Measurements from ENCODE around the gene CMA1. TPM values are rescaled to one million over a fixed set of nuclear protein-coding genes. Genes with fewer than 3 reads are reported as not detected.
"Not testable (repeated sequence)": the region's sequence is repeated elsewhere in the genome, so short reads cannot be mapped to it uniquely, and the experiment has no call there.

Gene CMA1, protein sequence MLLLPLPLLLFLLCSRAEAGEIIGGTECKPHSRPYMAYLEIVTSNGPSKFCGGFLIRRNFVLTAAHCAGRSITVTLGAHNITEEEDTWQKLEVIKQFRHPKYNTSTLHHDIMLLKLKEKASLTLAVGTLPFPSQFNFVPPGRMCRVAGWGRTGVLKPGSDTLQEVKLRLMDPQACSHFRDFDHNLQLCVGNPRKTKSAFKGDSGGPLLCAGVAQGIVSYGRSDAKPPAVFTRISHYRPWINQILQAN
- not detected in 2 replicates for total RNA-seq (ENCODE audit: low replicate concordance)
- long read RNA-seq = 0 reads

DNA sequence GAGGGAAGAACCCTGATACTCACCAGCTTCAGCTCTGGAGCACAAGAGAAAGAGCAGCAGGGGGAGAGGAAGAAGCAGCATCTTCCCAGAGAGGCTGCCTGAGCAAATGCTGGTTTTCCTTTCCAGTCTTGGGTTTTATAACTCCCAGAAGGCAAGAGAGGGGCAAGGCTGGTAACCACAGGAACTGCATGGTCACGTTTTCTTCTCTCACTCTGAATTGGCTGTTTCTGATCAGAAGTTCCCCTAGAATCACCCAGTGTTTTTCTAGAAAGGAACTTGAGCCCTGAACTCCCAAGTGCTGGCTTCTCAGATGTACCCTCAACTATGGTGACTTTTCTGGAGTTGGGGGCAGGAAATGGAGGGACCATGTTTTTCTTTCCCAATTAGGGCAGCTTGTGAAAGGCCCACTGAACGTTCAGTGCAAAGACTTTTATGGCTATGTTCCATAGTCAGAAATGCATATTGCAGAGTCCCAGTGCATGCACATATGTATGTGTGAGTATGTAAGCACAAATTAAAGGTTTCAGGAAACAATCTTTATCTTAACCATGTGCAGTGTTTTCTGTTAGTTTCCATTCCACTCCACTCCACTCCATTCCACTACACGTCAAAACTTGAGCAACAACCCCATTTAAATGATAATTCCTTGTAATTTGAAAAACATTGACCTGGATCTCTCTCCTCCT is at the start of gene CMA1:
Gene CMA1 (minus strand): TSS at position 111 of the 686 bp plus-strand sequence. CDS start 30 bp downstream, at position 81.
- no peaks in the 10 kb centered on the region for H3K9me3 Mint-ChIP-seq
- H3K36me3 Mint-ChIP-seq = no peaks in the 10 kb centered on the region
- no peaks in the 10 kb centered on the region for H3K4me1 Mint-ChIP-seq (ENCODE audit: unreplicated experiment)
- no peaks in the 10 kb centered on the region for H3K27me3 Mint-ChIP-seq
- no peak for TF ChIP-seq CTCF (conservative IDR thresholded peaks at IDR 0.05)
- no peak within 1 kb of the TSS for H3K27ac Mint-ChIP-seq
- DNase-seq (ENCODE audit: extremely low spot score, unreplicated experiment) = no peak
- no peak within 1 kb of the TSS for H3K4me3 Mint-ChIP-seq

- Mint-ChIP-seq H3K36me3 (no peaks in the 10 kb centered on the region), H3K4me1 (ENCODE audit: unreplicated experiment) (no peaks in the 10 kb centered on the region), H3K9me3 (no peaks in the 10 kb centered on the region), H3K4me3 (no peak overlapping the region), H3K27me3 (no peaks in the 10 kb centered on the region), H3K27ac (no peak overlapping the region)
- no peak for TF ChIP-seq CTCF (conservative IDR thresholded peaks at IDR 0.05)
- no peak for DNase-seq (ENCODE audit: extremely low spot score, unreplicated experiment)
Measured at GRCh38 chr14:24556756-24557155, 48.7 kb upstream of the CMA1 start.

DNA sequence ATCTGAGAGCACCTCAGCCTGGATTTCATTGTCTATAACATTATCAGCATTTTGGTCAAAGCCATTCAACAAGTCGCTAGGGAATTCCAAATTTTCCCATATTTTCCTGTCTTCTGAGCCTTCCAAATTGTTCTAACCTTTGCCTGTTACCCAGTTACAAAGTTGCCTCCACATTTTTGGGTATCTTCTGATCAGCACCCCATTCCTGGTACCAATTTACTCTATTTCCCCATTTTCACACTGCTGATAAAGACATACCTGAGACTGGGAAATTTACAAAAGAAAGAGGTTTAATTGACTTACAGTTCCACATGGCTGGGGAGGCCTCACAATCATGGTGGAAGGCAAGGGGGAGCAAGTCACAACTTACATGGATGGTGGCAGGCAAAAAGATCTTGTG is 41.0 kb upstream of the CMA1 start:
- DNase-seq (ENCODE audit: extremely low spot score, unreplicated experiment); H3K27ac Mint-ChIP-seq; H3K4me3 Mint-ChIP-seq; H3K36me3 Mint-ChIP-seq; H3K9me3 Mint-ChIP-seq; H3K27me3 Mint-ChIP-seq; H3K4me1 Mint-ChIP-seq (ENCODE audit: unreplicated experiment): not testable (repeated sequence)

DNA sequence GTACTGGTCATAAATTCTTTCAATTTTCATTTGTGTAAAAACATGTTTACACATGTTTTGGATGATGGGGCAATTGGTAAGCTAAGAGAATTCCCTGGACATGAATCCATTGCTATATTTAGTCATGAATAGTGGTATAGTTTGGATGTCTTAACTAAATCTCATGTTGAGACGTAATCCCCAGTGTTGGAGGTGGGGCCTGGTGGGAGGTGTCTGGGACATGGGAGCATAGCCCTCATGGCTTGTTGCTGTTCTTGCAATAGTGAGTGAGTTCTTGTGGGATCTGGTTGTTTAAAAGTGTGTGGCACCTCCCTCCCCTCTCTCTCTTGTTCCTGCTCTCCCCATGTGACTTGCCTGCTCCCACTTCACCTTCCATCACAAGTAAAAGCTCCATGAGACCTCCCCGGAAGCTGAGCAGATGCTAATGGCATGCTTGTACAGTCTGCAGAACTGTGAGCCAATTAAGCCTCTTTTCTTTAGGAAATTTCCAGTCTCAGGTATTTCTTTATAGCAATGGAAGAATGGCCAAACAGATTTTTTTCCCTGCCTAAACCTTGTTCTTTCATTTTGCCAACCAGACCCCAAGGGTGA is 34.4 kb upstream of the CMA1 start:
- H3K27ac Mint-ChIP-seq = no peak overlapping the region
- no peak overlapping the region for H3K4me3 Mint-ChIP-seq
- H3K9me3 Mint-ChIP-seq = no peaks in the 10 kb centered on the region
- no peaks in the 10 kb centered on the region for H3K4me1 Mint-ChIP-seq (ENCODE audit: unreplicated experiment)
- H3K27me3 Mint-ChIP-seq = no peaks in the 10 kb centered on the region
- no peak for DNase-seq (ENCODE audit: extremely low spot score, unreplicated experiment)
- TF ChIP-seq CTCF (conservative IDR thresholded peaks at IDR 0.05) = no peak
- H3K36me3 Mint-ChIP-seq = no peaks in the 10 kb centered on the region

DNA sequence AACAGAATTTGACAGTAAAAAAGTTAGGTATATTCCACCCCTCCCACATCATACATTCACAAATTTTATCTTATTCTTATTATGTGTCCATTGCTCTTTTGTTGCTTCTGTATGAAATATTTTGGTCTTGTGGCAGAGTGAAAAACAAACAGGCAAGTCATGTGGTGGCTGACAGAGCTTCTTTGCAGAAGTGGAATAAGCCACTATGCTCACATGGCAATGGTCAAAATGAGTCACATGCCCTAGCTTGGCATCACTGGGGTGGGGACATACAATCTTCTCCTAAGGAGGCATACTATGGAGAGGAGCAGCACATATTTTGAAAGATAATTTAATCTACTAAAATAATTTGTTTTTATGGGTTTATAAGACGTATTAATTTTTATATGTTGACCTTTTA is 27.7 kb upstream of the CMA1 start:
- H3K36me3 Mint-ChIP-seq = no peaks in the 10 kb centered on the region
- no peaks in the 10 kb centered on the region for H3K4me1 Mint-ChIP-seq (ENCODE audit: unreplicated experiment)
- no peak for DNase-seq (ENCODE audit: extremely low spot score, unreplicated experiment)
- TF ChIP-seq CTCF (conservative IDR thresholded peaks at IDR 0.05) = no peak
- no peak overlapping the region for H3K4me3 Mint-ChIP-seq
- no peaks in the 10 kb centered on the region for H3K27me3 Mint-ChIP-seq
- H3K27ac Mint-ChIP-seq = no peak overlapping the region
- H3K9me3 Mint-ChIP-seq = no peaks in the 10 kb centered on the region

DNA sequence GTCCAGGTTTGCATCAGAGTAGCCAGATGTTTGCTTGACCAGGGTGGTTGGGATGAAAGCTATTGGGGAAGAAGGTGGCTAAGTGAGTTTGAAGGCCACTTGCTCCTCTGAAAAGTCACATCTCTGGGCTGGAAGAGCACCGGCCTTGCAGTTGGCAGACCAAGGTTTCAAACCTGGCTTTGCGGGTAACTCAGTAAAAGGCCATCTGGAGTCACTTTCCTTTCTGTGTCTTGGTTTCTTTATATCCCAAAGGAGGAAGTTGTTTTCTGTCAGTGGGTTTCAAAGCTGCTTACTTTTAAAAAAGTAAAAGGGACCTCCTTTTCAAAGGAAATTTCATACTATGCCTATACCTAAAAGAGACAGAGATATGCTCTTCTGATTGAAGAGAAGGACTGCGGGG is 26.2 kb upstream of the CMA1 start:
- Mint-ChIP-seq H3K36me3 (no peaks in the 10 kb centered on the region), H3K9me3 (no peaks in the 10 kb centered on the region), H3K27ac (no peak overlapping the region), H3K27me3 (no peaks in the 10 kb centered on the region), H3K4me1 (ENCODE audit: unreplicated experiment) (no peaks in the 10 kb centered on the region), H3K4me3 (no peak overlapping the region)
- no peak for TF ChIP-seq CTCF (conservative IDR thresholded peaks at IDR 0.05)
- no peak for DNase-seq (ENCODE audit: extremely low spot score, unreplicated experiment)

GRCh38 chr14:24525877-24526620 is 18.0 kb upstream of the CMA1 start:
- DNase-seq (ENCODE audit: extremely low spot score, unreplicated experiment); H3K4me3 Mint-ChIP-seq; H3K36me3 Mint-ChIP-seq; H3K9me3 Mint-ChIP-seq; H3K27ac Mint-ChIP-seq; H3K27me3 Mint-ChIP-seq; H3K4me1 Mint-ChIP-seq (ENCODE audit: unreplicated experiment): not testable (repeated sequence)

Measured in type B pancreatic cell (in vitro differentiated cells).